Measurements from ENCODE around the gene FBXL7.

The FBXL7 gene

GRCh38 chr5:15680455-15680854 lies 180.5 kb downstream of the FBXL7 start:
- FAIRE-seq = no peak

GRCh38 chr5:15682122-15682521 lies 182.1 kb downstream of the FBXL7 start:
- FAIRE-seq = no peak

GRCh38 chr5:15682566-15682965 lies 182.6 kb downstream of the FBXL7 start:
- FAIRE-seq = no peak

GRCh38 chr5:15683332-15683731 lies 183.4 kb downstream of the FBXL7 start:
- FAIRE-seq = no peak

GRCh38 chr5:15687401-15687800 lies 187.4 kb downstream of the FBXL7 start:
- no peak for FAIRE-seq

- no peak for FAIRE-seq
Observed at GRCh38 chr5:15689836-15690235, 189.9 kb downstream of the FBXL7 start.

- FAIRE-seq = no peak
Observed at GRCh38 chr5:15690611-15691010, 190.6 kb downstream of the FBXL7 start.

GRCh38 chr5:15691521-15691920 lies 191.5 kb downstream of the FBXL7 start:
- no peak for FAIRE-seq

GRCh38 chr5:15692706-15693381 lies 192.9 kb downstream of the FBXL7 start:
- FAIRE-seq = no peak

GRCh38 chr5:15693382-15693728 lies 193.4 kb downstream of the FBXL7 start:
- FAIRE-seq = no peak

GRCh38 chr5:15693933-15694332 lies 194.0 kb downstream of the FBXL7 start:
- FAIRE-seq = no peak

- FAIRE-seq = no peak
Observed at GRCh38 chr5:15694696-15695214, 194.8 kb downstream of the FBXL7 start.

GRCh38 chr5:15695215-15695731 lies 195.3 kb downstream of the FBXL7 start:
- FAIRE-seq = no peak

- no peak for FAIRE-seq
Observed at GRCh38 chr5:15700373-15700772, 200.4 kb downstream of the FBXL7 start.

- no peak for FAIRE-seq
Observed at GRCh38 chr5:15702102-15702501, 202.1 kb downstream of the FBXL7 start.

GRCh38 chr5:15703901-15704300 lies 203.9 kb downstream of the FBXL7 start:
- no peak for FAIRE-seq

GRCh38 chr5:15704397-15704947 lies 204.5 kb downstream of the FBXL7 start:
- FAIRE-seq = no peak

- FAIRE-seq = no peak
Observed at GRCh38 chr5:15707631-15708030, 207.7 kb downstream of the FBXL7 start.

GRCh38 chr5:15711892-15712291 lies 211.9 kb downstream of the FBXL7 start:
- no peak for FAIRE-seq

GRCh38 chr5:15715535-15715934 lies 215.6 kb downstream of the FBXL7 start:
- no peak for FAIRE-seq

- no peak for FAIRE-seq
Observed at GRCh38 chr5:15715967-15716366, 216.0 kb downstream of the FBXL7 start.

GRCh38 chr5:15717001-15717400 lies 217.0 kb downstream of the FBXL7 start:
- FAIRE-seq = no peak

GRCh38 chr5:15718421-15719179 lies 218.6 kb downstream of the FBXL7 start:
- no peak for FAIRE-seq

GRCh38 chr5:15719784-15720183 lies 219.8 kb downstream of the FBXL7 start:
- no peak for FAIRE-seq

Measured in A204.1 (cell line).